ENCODE data around the gene SNX19.
"Not testable (repeated sequence)": the region's sequence is repeated elsewhere in the genome, so short reads cannot be mapped to it uniquely, and the experiment has no call there.

SNX19 gene, protein sequence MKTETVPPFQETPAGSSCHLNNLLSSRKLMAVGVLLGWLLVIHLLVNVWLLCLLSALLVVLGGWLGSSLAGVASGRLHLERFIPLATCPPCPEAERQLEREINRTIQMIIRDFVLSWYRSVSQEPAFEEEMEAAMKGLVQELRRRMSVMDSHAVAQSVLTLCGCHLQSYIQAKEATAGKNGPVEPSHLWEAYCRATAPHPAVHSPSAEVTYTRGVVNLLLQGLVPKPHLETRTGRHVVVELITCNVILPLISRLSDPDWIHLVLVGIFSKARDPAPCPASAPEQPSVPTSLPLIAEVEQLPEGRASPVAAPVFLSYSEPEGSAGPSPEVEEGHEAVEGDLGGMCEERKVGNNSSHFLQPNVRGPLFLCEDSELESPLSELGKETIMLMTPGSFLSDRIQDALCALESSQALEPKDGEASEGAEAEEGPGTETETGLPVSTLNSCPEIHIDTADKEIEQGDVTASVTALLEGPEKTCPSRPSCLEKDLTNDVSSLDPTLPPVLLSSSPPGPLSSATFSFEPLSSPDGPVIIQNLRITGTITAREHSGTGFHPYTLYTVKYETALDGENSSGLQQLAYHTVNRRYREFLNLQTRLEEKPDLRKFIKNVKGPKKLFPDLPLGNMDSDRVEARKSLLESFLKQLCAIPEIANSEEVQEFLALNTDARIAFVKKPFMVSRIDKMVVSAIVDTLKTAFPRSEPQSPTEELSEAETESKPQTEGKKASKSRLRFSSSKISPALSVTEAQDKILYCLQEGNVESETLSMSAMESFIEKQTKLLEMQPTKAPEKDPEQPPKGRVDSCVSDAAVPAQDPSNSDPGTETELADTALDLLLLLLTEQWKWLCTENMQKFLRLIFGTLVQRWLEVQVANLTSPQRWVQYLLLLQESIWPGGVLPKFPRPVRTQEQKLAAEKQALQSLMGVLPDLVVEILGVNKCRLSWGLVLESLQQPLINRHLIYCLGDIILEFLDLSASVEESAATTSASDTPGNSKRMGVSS

DNA sequence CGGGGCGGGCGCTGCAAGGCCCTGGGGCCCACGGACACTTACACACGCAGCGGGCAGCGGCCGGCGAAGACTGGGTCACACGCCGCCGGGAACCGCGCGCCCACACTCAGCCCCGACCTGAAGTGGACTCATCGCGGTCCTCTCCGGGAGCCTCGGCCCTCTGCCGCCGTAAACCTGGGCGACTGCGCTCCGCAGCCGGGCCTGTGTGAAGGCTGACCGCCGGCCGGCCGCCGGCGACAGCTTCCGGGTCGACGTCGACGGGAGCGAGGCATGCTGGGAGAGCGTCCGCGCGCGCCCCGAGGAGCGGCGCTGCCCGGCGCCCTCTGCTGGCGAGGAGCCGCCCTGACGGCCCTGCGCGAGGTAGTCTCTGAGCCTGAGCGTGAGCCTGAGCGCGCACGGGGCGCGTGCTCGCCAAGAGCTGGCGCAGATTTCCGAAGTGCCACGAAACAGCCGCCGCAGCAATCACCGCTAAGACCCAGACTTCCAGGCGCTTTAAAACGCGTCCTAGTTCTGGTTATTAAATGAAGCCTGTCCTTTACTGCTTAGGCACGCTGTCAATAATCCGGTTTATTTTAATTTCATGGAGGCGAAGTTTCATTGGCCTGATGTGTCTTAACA lies at the start of gene SNX19:
Gene SNX19 (minus strand): TSS at position 242 of the 618 bp plus-strand sequence. CDS start 540 bp downstream, outside the sequence.
- peak; percentile 80 for DNase-seq (ENCODE audit: low read depth)

DNA sequence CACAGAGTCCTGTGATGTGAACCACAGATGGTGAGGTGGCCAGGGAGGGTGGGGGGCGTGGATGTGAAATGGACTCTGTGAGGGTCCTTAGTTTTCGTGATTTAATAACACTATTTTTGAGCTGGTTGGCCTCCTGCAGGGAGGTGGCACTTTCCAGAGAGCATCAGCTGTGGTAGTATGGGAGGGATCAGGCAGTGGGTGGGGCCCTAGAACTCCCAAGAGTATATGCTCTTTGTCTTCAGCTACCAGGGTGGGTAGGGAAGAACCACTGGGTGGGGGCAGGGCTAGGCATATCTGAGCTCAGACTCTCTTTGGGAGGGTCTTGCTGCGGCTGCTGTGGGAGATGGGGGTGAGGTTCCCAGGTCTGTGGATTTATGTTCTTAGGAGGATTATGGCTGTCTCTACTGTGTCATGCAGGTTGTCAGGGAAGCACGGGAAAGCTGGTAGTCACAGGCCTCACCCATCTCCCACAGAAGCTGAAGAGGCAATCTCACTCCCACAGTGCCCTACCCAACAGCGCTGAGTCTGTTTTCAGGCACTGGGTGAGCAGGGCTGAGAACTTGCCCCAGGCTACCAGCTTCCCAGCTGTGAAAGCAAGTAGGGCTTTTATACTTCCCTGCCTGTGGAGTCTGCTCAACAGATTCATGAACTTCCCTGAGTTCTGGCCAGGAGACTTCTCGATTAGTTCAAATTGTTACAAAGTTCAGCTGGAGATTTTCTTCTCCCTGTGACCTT lies 47.9 kb upstream of the SNX19 start:
- no peak for DNase-seq (ENCODE audit: low read depth)

DNA sequence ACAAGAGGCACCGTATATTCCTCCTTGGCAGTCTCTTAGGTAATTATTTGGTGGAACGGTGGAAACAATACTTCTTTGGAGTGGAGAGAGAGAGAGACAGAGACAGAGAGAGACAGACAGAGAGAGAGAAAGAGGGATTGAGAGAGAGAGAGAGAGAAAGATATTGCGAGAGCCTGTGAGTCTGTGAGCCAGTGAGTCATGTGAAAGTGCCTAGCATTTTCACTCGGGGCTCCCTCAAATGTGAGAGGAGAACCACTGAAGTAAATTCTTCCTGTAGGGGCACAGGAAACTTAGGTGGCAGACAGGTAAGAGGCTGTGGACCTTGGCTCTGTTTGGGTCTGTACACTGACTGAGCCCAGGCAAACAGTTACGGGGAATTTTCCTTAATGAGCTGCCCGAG lies 31.6 kb upstream of the SNX19 start:
- DNase-seq (ENCODE audit: low read depth) = no peak

DNA sequence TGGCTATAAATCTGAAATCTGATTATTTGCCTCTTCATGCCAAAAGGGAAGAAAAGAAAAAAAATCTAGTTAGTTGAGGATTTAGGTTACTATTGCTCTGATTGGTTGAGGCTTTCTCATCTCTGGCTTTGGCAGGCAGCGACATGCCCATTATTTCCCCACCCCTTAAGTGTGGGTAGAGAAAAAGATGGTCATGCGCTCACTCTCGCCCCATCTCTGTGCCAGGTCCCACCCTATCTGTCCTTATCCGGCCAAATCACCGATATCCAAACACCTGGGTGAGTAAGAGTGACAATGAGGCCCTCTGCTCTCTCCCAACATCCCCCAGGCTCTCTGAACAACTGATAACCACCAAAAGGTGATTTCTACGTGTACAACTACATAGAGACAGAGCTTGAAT lies 31.2 kb upstream of the SNX19 start:
- no peak for DNase-seq (ENCODE audit: low read depth)

DNA sequence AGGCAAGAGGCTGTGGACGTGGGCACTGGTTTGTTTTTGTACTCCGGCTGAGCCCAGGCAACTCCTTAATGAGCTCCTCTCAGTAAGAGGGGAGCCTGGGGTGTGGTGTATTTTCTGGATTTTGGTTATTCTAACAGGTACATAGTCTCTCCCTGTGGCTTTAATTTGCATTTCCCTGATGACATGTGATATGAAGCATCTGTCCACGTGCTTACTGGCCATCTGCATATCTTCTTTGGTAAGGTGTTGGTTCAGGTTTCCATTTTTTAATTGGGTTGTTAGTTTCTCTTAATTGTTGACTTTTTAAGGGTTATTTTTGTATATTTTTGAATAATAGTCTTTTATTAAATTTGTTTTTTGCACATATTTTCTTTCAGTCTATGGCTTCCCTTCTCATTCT lies 30.8 kb upstream of the SNX19 start:
- no peak for DNase-seq (ENCODE audit: low read depth)

DNA sequence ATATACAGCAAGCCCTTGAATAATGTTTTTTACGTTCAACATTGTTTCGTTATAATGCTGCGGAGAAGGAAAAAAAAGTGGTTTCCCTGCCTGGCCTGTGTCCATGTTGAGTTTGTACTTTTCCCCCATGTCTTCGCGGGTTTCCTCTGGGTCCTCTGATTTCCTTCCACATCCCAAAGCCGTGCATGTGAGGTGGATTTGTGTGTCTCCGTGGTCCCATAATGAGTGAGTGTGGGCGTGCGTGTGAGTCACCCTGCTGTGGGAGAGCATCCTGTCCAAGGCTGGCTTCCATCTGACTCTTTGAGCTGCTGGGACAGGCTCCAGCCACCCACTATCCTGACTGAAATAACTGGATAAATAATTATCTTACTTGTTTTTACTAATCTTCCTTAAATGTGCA lies 29.6 kb upstream of the SNX19 start:
- DNase-seq (ENCODE audit: low read depth) = peak; percentile 37

DNA sequence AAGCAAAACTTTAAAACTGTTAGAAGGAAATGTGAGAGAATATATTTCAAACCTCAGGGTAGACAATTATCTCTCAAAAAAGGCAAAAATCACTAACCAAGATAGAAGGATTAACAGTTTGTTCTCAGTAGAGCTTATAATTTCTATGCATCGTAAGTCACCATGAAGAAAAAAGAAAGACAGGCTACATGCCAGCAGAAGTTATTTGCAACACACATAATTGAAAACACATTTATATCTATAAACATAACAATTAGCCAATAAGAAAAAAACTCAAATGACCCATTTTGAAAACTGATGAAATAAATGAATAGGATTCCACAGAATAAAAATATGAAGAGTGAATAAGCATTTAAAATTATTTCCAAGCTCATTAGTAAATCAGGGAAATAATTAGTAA lies 24.4 kb upstream of the SNX19 start:
- DNase-seq (ENCODE audit: low read depth) = peak; percentile 68

DNA sequence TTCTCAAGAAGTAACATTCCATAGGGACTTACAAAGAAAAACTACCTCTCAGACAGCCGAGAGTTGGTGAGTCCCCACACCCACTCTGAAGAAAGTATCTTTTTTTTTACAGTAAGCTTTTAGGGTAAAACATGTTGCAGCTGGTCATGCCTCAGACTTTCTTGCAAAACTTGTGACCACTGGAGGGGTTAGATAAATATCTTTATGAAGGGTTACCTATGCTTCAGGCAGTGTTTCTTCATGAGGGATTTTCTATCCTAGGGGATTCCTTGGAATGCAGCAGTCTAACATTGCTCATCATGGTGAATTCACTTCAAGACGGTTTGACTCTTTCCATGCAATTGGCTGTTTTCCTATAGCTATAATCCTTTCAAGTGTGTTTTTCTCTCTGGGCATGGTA lies 20.8 kb upstream of the SNX19 start:
- DNase-seq (ENCODE audit: low read depth) = no peak

DNA sequence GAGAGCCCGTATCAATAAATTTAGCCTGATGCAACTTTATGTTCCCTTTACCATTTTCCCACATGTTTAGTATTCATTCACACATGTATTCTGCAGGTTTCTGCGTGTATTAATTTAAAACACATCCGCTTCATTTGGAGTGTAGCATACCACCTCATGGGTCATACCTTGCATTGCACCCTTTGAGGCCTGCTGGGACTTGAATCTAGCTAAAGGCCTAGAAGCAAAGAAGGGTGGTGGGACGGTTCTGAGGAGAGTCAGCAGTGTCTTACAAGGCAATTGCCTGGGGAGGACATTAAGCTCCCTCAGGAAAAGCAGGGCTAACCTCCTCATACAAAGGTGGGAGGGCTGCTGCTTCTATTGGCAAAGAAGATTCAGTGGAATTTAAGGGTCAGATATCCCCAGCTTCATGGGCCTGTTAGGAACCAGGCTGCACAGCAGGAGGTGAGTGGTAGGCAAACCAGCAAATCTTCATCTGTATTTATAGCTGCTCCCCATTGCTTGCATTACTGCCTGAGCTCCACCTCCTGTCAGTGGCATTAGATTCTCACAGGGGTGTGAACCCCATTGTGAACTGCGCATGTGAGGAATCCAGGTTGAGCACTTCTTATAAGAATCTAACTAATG lies 15.9 kb upstream of the SNX19 start:
- no peak for DNase-seq (ENCODE audit: low read depth)

DNA sequence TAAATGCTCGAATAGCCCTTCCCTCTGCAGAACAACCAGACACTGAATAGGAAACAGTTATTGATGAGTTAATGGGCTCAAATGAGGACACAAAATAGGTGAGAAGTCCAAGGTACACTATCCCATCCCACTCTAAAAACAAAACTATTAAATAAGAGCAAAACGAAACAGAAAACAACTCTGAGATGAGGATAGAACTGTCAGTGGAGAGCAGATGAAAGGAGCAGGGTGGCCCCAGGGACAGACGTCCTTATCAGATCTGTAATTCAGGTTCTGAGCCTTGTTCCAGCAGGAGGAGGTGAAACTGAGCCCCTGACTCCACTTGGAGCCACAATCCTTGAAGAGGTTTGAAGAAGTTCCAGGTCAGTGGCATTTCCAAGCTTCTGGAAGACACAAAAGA lies 8.5 kb upstream of the SNX19 start:
- DNase-seq (ENCODE audit: low read depth) = no peak

DNA sequence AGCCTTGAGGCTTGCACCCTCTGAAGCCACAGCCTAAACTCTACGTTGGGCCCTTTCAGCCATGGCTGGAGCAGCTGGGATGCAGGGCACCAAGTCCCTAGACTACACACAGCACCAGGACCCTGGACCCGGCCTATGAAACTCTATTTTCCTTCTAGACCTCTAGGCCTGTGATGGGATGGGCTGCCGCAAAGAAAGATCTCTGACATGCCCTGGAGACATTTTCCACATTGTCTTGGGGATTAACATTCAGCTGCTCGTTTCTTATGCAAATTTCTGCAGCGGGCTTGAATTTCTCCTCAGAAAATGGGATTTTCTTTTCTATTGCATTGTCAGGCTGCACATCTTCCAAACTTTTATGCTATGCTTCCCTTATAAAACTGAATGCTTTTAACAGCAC lies 4.3 kb upstream of the SNX19 start:
- not testable (repeated sequence) for DNase-seq (ENCODE audit: low read depth)

DNA sequence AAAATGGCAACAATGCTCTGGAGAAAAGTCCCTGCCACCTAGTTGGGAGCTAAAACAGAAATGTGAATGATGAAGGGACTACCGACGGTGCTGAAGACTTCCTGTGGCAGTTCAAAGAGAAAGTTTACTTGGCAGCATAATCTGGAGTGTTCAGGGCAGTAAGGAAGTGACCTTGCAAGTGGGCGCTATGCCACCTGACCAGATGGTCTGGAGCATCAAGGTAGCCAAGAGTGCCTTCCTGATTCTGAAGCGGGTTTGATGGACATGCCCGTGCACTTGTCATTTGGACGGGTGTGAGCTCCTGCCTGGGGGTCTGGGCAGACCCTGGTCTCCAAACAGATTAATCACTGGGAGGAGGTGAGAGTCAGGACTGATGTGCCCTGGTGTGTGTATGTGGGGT lies 1.8 kb upstream of the SNX19 start:
- DNase-seq (ENCODE audit: low read depth) = no peak

DNA sequence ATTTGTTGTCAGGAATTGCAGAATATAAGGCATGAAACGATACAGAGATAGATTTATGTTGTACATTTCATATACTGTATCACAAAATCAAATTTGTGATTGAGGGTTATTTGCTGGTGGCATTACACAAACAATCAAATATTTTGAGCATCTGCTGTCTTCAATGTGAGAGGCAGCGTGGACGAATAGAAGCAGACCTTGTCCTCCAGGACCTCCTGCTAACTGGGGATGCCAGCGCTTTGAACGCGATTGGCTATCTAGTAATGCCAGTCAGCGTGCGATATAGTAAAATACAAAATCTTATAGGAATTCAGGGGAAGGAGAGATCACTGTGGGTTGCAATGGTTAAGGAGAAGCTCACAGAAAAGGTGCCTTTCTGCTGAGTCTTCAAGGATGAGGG lies 631 bp upstream of the SNX19 start:
- DNase-seq (ENCODE audit: low read depth) = no peak

DNA sequence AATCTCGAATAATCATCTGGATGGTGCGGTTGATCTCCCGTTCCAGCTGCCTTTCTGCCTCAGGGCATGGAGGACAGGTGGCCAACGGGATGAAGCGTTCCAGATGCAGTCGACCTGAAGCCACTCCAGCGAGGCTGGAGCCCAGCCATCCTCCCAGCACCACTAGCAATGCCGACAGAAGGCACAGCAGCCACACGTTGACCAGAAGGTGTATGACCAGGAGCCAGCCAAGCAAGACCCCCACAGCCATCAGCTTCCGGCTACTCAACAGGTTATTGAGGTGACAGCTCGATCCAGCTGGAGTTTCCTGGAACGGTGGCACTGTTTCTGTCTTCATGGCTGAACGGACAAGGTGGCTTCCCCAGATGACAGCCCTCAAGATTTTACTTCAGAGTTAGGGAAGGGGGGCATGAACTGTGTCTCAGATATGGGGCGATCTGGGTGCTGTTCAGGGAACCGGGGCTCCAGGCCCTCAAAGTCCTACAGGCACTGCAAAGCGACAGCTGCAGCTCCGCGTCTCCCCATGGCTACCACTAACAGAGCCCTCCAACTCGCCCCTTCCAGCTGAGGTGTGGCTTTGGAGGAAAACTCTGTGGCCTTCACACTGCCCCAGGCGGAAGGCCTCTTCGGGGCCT lies 559 bp downstream of the SNX19 start:
- DNase-seq (ENCODE audit: low read depth) = no peak

DNA sequence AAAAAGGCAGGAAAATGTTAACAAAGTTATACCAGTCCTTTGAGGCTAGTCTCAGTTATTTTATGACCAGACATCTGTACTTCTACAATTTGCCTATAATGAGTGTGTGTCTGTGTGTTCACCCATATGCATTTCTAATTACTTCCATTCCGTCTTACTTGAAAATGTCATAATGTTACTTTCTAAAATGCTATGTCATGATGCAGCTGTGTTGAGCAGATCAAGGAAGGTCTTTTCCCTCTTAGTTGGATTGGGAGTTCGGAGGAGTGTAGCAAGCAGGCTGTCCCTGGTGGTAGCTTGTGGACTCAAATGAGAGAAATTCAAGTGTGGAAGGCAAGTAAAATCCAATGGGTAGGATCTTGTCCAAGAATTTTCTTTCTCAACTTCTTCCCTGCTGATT lies 3.0 kb downstream of the SNX19 start:
- no peak for DNase-seq (ENCODE audit: low read depth)

DNA sequence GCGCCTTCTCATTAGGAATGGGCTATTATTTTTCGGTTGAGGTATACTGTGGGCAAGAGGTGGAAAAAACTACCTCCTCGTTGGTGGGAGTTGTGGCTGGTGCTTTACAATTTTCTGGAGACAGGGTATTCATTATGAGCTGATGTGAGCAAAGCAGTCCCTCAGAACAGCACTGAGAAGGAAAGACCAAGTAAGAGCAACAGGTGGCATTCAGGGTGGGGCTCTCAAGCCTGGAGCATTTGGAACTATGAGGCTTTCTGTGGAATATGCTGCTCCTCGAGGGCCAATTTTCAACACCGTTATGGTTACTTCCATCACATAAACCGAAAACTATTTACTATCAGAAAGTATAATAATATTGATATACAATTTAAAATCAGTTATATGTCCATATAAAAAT lies 3.7 kb downstream of the SNX19 start:
- no peak for DNase-seq (ENCODE audit: low read depth)

DNA sequence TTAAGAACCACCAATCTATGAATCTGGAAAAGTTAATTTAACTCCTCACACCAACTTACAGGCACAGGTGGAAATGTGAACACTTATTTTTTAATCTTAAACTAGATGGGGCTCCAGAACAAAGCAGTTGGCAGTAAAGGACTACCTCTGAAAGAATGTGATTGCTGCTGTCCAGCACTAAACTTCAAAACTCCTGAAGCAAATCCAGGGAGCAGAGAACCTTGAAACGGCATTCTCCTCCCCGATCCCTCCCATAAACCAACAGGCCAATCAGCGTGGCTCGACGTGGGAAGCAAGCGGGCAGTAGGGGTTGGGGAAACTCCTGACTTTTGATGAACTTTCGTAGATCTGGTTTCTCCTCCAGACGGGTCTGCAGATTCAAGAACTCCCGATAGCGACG lies 5.0 kb downstream of the SNX19 start:
- no peak for DNase-seq (ENCODE audit: low read depth)

DNA sequence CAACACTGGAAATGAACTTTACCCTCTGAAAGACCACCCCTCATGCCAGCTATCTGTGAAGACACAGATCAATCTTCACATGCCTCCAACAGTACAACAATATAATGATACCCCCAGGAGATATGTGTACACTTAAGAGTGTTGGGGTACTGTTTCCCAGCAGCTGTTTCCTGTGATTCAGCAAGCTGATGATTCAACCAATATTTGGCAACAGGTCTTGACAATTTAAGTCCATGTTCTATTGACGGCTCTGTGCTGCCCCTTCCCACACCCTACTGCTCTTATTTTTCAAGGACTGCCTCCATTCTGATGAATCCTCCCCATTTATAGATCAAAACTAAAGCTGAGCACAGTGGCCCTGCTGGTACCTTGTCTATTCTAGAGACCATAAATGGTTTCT lies 6.6 kb downstream of the SNX19 start:
- no peak for DNase-seq (ENCODE audit: low read depth)

DNA sequence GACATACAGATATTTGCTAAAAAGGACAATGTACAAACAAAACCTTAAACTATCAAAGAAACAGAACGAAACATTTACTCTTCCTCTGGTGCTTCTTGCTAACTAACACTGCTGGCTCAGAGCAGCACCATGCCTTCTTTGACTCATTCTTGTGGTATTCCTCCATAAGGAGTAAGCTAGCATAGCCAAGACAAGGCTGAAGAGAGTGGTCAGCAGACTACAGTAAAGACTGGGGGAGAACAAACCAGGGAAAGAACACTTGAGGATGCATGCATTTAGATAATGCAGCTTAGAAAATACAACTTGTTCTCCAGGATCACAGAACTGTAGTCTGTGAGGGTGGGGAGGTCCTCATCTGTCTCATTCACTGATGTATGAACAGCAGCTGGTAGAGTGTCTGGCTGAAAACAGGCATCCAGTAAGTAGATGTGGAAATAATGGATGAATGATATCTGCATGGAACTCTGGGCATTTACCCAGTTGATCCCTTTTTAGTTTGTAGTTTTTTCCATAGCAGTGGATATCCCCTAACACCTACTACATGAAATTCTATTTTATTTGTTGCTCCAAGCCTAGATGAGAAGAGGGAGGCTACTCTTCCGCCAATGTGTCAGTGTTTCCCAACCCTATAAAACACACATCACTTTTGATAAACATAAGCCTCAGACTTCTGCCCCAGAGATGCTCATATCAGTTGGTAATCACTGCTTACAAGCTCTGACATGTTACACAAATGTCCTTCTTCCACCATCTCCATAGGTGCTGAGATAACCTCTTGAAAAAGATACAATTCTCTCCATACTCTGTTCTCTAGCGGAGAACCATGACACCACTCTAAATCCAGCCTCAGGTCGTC lies 7.3 kb downstream of the SNX19 start:
- peak; percentile 44 for DNase-seq (ENCODE audit: low read depth)

DNA sequence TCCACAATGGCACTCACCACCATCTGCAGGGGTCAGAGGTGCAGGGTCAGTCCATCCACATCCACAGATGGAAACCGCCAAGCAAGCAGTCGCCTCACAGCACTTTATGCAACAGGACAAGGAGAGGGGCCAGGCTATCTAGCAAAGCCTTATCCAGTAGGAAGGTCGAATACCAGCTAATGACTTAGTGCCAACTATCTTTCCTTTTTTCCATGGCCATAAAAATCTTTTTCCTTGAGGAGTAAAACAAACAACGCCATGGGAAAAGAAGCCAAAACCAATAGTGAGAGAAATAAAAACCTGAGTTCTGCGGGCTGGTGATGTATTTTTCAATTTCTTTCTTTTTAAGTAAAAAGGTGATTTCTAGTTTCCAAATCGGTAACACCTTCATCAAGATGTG lies 8.2 kb downstream of the SNX19 start:
- DNase-seq (ENCODE audit: low read depth) = no peak

All from fibroblast of the conjunctiva (primary cell).